HG02938 (cell line): Measurements from ENCODE around the gene TASP1.

Source experiments
- ATAC-seq: cut with Tn5 transposase; IDR thresholded peaks from one replicate; pipeline ENCODE4 v1.9.1; 2021; ENCODE audit warnings: mild to moderate bottlenecking, moderate library complexity; ENCODE audit not compliant: unreplicated experiment

TASP1 gene

GRCh38 chr20:13355941-13356486, 282.7 kb downstream of the TASP1 start:
- ATAC-seq, result no peak

- ATAC-seq, result no peak
Observed at GRCh38 chr20:13355411-13355810, 283.3 kb downstream of the TASP1 start.

GRCh38 chr20:13353261-13353945, 285.3 kb downstream of the TASP1 start:
- no peak for ATAC-seq

GRCh38 chr20:13349235-13349604, 289.5 kb downstream of the TASP1 start:
- no peak for ATAC-seq

GRCh38 chr20:13348311-13349234, 290.2 kb downstream of the TASP1 start:
- no peak for ATAC-seq

GRCh38 chr20:13344671-13345070, 294.1 kb downstream of the TASP1 start:
- no peak for ATAC-seq

GRCh38 chr20:13342469-13343242, 296.1 kb downstream of the TASP1 start:
- ATAC-seq, result no peak

- no peak for ATAC-seq
Observed at GRCh38 chr20:13341737-13342393, 296.9 kb downstream of the TASP1 start.

- ATAC-seq, result no peak
Observed at GRCh38 chr20:13340088-13340487, 298.6 kb downstream of the TASP1 start.
